Keratinocyte (primary cell): ENCODE measurements around the gene SREBF1.

ENCODE experiments used
- EZH2 ChIP-seq: IDR thresholded peaks from one replicate; pipeline ENCODE4 v1.6.1; 2012; ENCODE audit warnings: inconsistent platforms, mild to moderate bottlenecking, low read length, moderate library complexity
- TF ChIP-seq, protein P1 (sequence below), 3 experiments: IDR thresholded peaks in 1 of 3; conservative IDR thresholded peaks in 1 of 3; optimal IDR thresholded peaks in 1 of 3; 2 replicates in 2 of 3; 3 replicates in 1 of 3; pipeline versions ENCODE3 to v1.5.1; 2011; ENCODE audit warnings: low read length in 3 of 3, mild to moderate bottlenecking in 3 of 3, moderate library complexity in 2 of 3, control low read depth in 1 of 3, inconsistent platforms in 1 of 3; ENCODE audit not compliant: insufficient read depth in 2 of 3; ENCODE audit errors: extremely low read depth in 1 of 3

GRCh38 chr17:17847726-17848125, 10.9 kb upstream of the SREBF1 start:
- TF ChIP-seq, protein P1, sequence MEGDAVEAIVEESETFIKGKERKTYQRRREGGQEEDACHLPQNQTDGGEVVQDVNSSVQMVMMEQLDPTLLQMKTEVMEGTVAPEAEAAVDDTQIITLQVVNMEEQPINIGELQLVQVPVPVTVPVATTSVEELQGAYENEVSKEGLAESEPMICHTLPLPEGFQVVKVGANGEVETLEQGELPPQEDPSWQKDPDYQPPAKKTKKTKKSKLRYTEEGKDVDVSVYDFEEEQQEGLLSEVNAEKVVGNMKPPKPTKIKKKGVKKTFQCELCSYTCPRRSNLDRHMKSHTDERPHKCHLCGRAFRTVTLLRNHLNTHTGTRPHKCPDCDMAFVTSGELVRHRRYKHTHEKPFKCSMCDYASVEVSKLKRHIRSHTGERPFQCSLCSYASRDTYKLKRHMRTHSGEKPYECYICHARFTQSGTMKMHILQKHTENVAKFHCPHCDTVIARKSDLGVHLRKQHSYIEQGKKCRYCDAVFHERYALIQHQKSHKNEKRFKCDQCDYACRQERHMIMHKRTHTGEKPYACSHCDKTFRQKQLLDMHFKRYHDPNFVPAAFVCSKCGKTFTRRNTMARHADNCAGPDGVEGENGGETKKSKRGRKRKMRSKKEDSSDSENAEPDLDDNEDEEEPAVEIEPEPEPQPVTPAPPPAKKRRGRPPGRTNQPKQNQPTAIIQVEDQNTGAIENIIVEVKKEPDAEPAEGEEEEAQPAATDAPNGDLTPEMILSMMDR (optimal IDR thresholded peaks at IDR 0.05 in 1 of 3, IDR thresholded peaks at IDR 0.05 in 1 of 3, conservative IDR thresholded peaks at IDR 0.05 in 1 of 3; ENCODE audit: extremely low read depth in 1 of 3, insufficient read depth in 2 of 3, low read length in 3 of 3), result no peak
- no peak for TF ChIP-seq EZH2
